IgD-negative memory B cell (primary cell): Measurements from ENCODE around the gene LOX. TPM values are rescaled to one million over a fixed set of nuclear protein-coding genes. Genes with fewer than 3 reads are reported as not detected.
"Not testable (repeated sequence)": the region's sequence is repeated elsewhere in the genome, so short reads cannot be mapped to it uniquely, and the experiment has no call there.

Experiments used
- H3K27ac Mint-ChIP-seq, 3 donors: one replicate each; pipeline ENCODE4 v1.8.0; 2020 to 2022; ENCODE audit warnings: mild to moderate bottlenecking in 3 of 3, mixed read lengths in 3 of 3, moderate library complexity in 1 of 3
- H3K27me3 Mint-ChIP-seq: one replicate; pipeline ENCODE4 v1.8.0; 2021; ENCODE audit warnings: mixed read lengths
- H3K36me3 Mint-ChIP-seq: one replicate; pipeline ENCODE4 v1.8.0; 2020; ENCODE audit warnings: mild to moderate bottlenecking, mixed read lengths
- H3K4me1 Mint-ChIP-seq, 3 donors: one replicate each; pipeline ENCODE4 v1.8.0; 2020 to 2022; ENCODE audit warnings: mixed read lengths in 3 of 3, mild to moderate bottlenecking in 1 of 3
- H3K4me3 Mint-ChIP-seq, 4 donors: one replicate each; pipeline ENCODE4 v1.8.0; 2020 to 2022; ENCODE audit warnings: mild to moderate bottlenecking in 4 of 4, mixed read lengths in 4 of 4, moderate library complexity in 3 of 4
- H3K9me3 Mint-ChIP-seq, 3 donors: one replicate each; pipeline ENCODE4 v1.8.0; 2020 to 2021; ENCODE audit warnings: mixed read lengths in 3 of 3, mild to moderate bottlenecking in 1 of 3
- polyA plus RNA-seq: library from polyadenylated mRNA; unstranded; fragments of 300-500 nt; fragmentation: Illumina TruSeq; gene quantifications from one replicate; pipeline ENCODE4 v1.2.3, GENCODE V29; 2021

The LOX gene
- polyA plus RNA-seq, 1 donor from 2014 or later, result not detected

- H3K4me3 Mint-ChIP-seq, result no peak overlapping the region
- H3K27ac Mint-ChIP-seq, result no peak overlapping the region
- H3K36me3 Mint-ChIP-seq, result no peaks in the 10 kb centered on the region
- no peaks in the 10 kb centered on the region for H3K4me1 Mint-ChIP-seq
- H3K9me3 Mint-ChIP-seq, result no peaks in the 10 kb centered on the region
- H3K27me3 Mint-ChIP-seq, result peaks cover 2% of the 10 kb centered on the region
Measured at GRCh38 chr5:122110987-122111386, 32.9 kb upstream of the LOX start.

DNA sequence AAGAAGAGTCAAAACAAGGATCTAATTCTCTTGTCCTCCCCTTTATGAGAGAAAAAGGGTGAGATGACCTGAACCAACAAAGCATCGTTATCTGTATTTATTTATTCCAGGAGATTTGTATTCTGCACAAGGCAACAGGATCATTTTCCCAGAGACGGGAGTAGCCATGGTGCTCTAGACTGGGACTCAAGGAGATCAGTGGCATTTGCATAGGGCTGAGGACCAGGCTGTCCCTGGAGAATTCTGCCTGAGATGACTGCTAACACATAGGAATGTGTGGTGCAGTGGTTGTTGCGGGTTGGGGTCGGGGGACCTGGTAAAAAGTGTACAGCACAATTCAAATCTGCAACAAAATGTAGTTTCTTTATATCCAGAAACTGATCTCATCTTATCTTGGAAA lies 29.0 kb upstream of the LOX start:
- Mint-ChIP-seq H3K27ac (no peak overlapping the region), H3K4me3 (no peak overlapping the region), H3K27me3 (peaks cover 2% of the 10 kb centered on the region), H3K36me3 (peaks cover 2% of the 10 kb centered on the region), H3K9me3 (no peaks in the 10 kb centered on the region), H3K4me1 (no peaks in the 10 kb centered on the region)

GRCh38 chr5:122105909-122106308 lies 27.9 kb upstream of the LOX start:
- Mint-ChIP-seq H3K27me3 (peaks cover 2% of the 10 kb centered on the region), H3K4me3 (no peak overlapping the region), H3K27ac (no peak overlapping the region), H3K4me1 (no peaks in the 10 kb centered on the region), H3K36me3 (peaks cover 2% of the 10 kb centered on the region), H3K9me3 (no peaks in the 10 kb centered on the region)

GRCh38 chr5:122102825-122103224 lies 24.8 kb upstream of the LOX start:
- Mint-ChIP-seq H3K27ac (no peak overlapping the region), H3K4me3 (no peak overlapping the region), H3K9me3 (no peaks in the 10 kb centered on the region), H3K27me3 (peaks cover 2% of the 10 kb centered on the region), H3K36me3 (peaks cover 2% of the 10 kb centered on the region), H3K4me1 (no peaks in the 10 kb centered on the region)

DNA sequence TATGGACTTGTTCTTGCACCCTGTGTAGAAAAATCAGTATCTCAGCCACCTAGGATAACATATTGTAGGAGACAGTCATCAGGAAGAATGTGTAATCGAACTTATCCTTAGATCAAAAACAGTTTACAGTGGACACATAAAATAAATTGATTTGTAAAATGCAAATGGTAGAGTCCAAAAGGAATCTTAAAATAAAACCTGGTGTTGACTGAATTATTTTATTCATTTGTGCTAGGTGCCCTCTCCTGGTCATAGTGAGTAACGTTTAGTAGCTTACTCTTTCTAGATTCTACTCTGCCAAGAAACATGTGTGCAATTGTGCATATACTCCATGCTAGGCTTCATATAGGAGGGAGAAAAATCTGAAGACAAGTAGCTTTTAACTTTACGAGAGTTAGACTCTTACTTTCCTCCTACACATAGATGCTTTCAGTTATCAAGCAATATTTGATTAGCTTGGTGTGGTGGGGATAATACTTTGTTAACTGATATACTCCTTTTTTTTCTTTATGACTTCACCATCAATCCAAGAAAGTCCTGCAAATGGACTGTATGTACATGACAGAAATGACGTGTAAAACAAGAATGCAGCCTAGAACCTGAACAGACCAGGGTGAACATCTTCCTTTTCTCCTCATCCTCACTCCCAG lies 23.7 kb upstream of the LOX start:
- Mint-ChIP-seq H3K9me3 (no peaks in the 10 kb centered on the region), H3K4me3 (no peak overlapping the region), H3K36me3 (peaks cover 2% of the 10 kb centered on the region), H3K27me3 (peaks cover 3% of the 10 kb centered on the region), H3K27ac (no peak overlapping the region), H3K4me1 (no peaks in the 10 kb centered on the region)

- H3K27ac Mint-ChIP-seq, result no peak overlapping the region
- no peak overlapping the region for H3K4me3 Mint-ChIP-seq
- no peaks in the 10 kb centered on the region for H3K36me3 Mint-ChIP-seq
- no peaks in the 10 kb centered on the region for H3K9me3 Mint-ChIP-seq
- peaks cover 3% of the 10 kb centered on the region for H3K27me3 Mint-ChIP-seq
- H3K4me1 Mint-ChIP-seq, result no peaks in the 10 kb centered on the region
Measured at GRCh38 chr5:122099060-122099790, 21.2 kb upstream of the LOX start.

DNA sequence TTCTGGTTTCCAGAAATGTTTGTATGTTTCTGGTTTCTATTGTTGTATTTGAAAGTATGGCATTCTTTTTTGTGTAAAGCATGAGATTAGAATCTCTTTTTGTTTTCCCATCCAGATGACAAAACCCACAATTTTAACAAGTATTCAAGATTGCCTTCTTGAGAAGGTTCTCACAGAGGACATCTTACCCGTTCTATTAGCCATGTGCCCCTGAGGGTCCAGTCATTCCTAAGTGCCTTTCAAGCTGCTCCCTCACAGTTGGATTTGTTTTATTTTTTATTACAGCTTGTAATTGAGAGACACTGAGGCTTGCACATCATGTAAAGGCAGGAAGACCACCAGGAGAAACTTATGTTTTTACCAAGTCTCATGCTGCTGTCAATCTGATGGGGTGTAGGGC lies 19.3 kb upstream of the LOX start:
- Mint-ChIP-seq H3K36me3 (no peaks in the 10 kb centered on the region), H3K27me3 (peaks cover 3% of the 10 kb centered on the region), H3K9me3 (no peaks in the 10 kb centered on the region), H3K4me3 (no peak overlapping the region), H3K27ac (no peak overlapping the region), H3K4me1 (no peaks in the 10 kb centered on the region)

- H3K4me1 Mint-ChIP-seq, result no peaks in the 10 kb centered on the region
- H3K9me3 Mint-ChIP-seq, result no peaks in the 10 kb centered on the region
- H3K36me3 Mint-ChIP-seq, result no peaks in the 10 kb centered on the region
- H3K27me3 Mint-ChIP-seq, result peaks cover 3% of the 10 kb centered on the region
- no peak overlapping the region for H3K4me3 Mint-ChIP-seq
- no peak overlapping the region for H3K27ac Mint-ChIP-seq
Measured at GRCh38 chr5:122095158-122095557, 17.1 kb upstream of the LOX start.

GRCh38 chr5:122094251-122094650 lies 16.2 kb upstream of the LOX start:
- not testable (repeated sequence) for H3K9me3 Mint-ChIP-seq, H3K36me3 Mint-ChIP-seq, H3K27ac Mint-ChIP-seq, H3K27me3 Mint-ChIP-seq, H3K4me3 Mint-ChIP-seq, H3K4me1 Mint-ChIP-seq

DNA sequence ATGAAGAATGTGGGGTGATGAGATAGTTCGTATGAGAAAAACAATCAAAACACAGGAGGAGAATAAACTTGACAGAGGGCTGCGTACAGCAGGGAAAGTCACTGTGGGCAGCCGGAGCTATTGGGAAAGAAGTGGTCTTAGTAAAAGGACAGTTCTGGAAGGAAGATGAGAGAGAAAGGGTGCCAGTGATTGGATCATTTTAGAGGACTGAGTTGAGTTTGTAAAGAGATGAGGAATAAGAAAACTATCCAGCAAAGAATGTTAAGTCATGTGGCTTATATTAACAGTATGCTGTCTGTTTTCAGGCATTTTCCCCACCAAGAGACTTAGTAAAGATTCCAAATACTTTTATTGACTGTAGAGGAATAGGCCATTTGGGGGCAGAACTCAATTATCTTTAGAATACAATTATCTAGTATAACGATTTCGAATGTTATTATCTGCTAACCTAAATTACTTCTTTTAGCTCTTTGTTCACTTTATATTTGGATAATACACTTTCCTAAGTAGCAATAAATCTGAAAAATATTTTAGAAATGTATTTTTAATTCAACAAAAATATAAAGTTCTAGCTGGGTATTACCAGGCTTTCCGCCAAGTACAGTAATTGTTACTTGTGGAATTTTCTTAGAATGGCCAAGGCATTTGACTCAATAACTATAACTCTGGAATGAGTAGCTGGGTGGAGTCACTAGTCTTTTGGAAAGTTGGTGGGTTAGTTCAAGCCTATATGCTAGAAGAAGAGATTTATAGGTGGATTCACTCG lies 15.5 kb upstream of the LOX start:
- no peaks in the 10 kb centered on the region for H3K9me3 Mint-ChIP-seq
- H3K27me3 Mint-ChIP-seq, result peaks cover 3% of the 10 kb centered on the region
- H3K4me3 Mint-ChIP-seq, result no peak overlapping the region
- H3K27ac Mint-ChIP-seq, result no peak overlapping the region
- H3K36me3 Mint-ChIP-seq, result no peaks in the 10 kb centered on the region
- H3K4me1 Mint-ChIP-seq, result no peaks in the 10 kb centered on the region

GRCh38 chr5:122091936-122092600 lies 14.0 kb upstream of the LOX start:
- Mint-ChIP-seq H3K36me3 (no peaks in the 10 kb centered on the region), H3K27me3 (no peaks in the 10 kb centered on the region), H3K9me3 (no peaks in the 10 kb centered on the region), H3K27ac (no peak overlapping the region), H3K4me3 (no peak overlapping the region), H3K4me1 (no peaks in the 10 kb centered on the region)

DNA sequence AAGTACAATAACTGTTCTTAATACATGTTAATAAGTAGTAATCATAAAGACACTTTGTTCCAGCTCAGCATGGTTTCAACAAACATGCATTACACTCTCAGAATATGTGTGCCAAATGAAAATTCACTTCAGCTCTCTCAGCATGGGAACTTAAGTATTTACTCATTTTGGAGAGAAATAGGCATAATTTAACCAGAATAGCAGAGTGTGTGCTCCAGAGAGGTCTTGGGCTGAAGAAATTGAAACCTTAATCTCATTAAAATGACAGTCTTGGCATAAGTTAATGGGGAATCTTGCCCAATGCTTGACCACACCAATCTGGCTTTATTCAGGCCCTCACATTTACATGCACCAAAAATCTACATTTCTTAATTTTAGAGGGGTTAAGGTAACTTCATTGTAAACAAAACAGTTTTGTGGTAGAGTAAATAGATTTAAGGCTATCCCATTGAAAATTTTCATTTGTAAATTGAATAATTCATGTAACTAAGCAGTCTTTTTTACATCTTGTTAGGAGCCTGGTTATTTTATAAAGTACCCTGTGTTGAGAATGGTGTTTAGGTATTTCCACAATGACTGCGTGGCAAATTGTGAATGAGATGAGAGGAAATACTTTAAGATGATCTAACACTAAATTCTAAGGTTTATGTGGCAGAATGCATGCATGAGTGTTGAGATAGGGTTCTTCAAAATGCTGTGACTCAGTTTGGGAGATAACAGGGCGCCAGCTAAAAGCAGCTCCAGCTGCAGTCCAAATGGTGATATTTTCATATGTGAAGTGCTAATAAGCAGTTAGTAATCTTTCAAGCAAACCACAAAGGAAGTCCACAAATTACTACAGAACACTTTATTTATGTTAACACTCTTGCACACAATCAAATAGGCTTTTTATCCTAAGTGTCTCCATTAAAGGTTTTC lies 11.3 kb upstream of the LOX start:
- H3K4me1 Mint-ChIP-seq, result no peaks in the 10 kb centered on the region
- peaks cover 1% of the 10 kb centered on the region for H3K27me3 Mint-ChIP-seq
- H3K27ac Mint-ChIP-seq, result no peak overlapping the region
- H3K36me3 Mint-ChIP-seq, result no peaks in the 10 kb centered on the region
- no peak overlapping the region for H3K4me3 Mint-ChIP-seq
- H3K9me3 Mint-ChIP-seq, result peaks cover 0 to 1% (median 0%) of the 10 kb centered on the region in 3 donors

DNA sequence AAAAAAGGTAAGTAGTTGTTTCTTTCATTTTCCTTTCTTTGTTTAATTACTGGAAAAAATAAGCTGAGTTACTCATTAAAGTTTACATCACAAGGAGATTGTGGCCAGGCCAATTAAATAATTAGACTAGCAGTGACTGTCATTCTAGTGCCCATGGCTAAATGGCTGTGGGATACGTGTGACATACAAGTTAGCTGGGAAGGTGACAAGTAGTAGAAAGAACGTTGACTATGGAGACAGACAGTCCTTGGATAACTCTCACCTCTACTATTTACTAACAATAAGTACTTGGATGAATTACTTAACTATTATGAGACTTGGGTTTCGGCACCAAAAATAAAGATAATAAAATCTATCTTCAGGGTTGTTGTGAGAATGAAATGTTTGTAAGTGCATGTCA lies 7.0 kb upstream of the LOX start:
- no peaks in the 10 kb centered on the region for H3K36me3 Mint-ChIP-seq
- H3K27ac Mint-ChIP-seq, result no peak overlapping the region
- H3K4me3 Mint-ChIP-seq, result no peak overlapping the region
- H3K27me3 Mint-ChIP-seq, result peaks cover 3% of the 10 kb centered on the region
- peaks cover 0 to 4% (median 0%) of the 10 kb centered on the region in 3 donors for H3K9me3 Mint-ChIP-seq
- peaks cover 0 to 1% (median 0%) of the 10 kb centered on the region in 3 donors for H3K4me1 Mint-ChIP-seq

DNA sequence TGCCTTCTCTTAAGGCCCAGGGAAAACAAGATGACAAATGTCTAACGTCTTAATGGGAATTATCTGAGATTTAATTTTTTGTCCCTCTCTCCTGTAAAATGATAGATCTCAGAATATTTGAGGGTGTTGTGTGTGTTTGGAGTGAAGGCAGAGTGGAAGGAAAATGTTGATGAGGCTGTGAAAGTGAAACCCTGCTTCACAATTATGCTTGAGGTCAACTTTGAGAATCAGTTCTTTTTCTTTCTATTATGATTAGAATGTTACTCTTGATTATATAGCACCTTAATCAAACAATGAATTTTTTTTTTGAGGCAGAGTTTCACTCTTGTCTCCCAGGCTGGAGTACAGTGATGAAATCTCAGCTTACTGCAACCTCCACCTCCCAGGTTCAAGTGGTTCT lies 5.5 kb upstream of the LOX start:
- H3K27me3 Mint-ChIP-seq, result peaks cover 15% of the 10 kb centered on the region
- H3K36me3 Mint-ChIP-seq, result no peaks in the 10 kb centered on the region
- no peak overlapping the region for H3K4me3 Mint-ChIP-seq
- peaks cover 0 to 4% (median 0%) of the 10 kb centered on the region in 3 donors for H3K9me3 Mint-ChIP-seq
- no peak overlapping the region for H3K27ac Mint-ChIP-seq
- peaks cover 0 to 1% (median 1%) of the 10 kb centered on the region in 3 donors for H3K4me1 Mint-ChIP-seq
